ENCODE results near the gene VWDE.

The VWDE gene

GRCh38 chr7:12289996-12290395, 113.7 kb downstream of the VWDE start:
- no peak for DNase-seq (ENCODE audit: low spot score)

DNA sequence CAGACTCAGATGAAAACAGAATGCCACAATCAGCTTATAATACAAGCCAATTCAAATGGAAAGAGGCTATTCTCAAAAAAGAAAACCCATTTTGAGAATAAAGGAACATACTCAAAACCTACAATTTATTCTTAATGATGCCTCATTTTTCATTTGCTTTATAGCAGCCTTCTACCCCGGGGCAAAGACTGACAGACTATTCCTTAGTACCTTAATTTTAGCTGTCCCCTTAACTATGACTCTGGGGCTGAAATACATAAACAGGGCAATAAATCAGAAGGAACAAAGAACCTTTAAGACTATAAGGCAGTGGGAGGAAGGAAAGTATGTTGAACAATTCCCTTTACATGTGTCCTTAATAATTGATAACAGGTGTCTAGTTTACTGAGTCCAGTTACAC, 115.8 kb downstream of the VWDE start:
- DNase-seq (ENCODE audit: low spot score): no peak

DNA sequence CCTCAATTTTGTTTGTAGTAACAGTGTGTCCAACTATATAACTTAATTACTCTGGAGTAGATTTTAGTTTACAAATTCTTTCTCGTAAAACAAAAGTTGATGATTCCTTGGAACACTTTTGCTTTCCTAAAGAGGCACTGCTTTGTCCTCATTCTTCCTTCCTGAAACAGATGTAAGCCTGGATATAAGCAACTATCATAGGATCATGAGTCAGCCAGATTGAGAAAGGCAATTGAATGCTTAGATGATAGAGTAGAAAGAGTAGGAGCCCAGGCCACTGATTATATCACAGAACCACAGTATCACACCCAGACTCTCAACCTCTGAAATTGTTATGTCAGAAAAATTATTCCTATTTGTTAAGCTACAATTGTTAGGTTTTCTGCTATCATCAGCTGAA, 122.6 kb downstream of the VWDE start:
- DNase-seq (ENCODE audit: low spot score): no peak

Measured in hematopoietic multipotent progenitor cell treated with erythropoietin and hydrocortisone succinate and interleukin-3 and kit ligand, for 17 days (in vitro differentiated cells).